K562 (cell line): Measurements from ENCODE around the gene IMMP2L. TPM values are rescaled to one million over a fixed set of nuclear protein-coding genes. Genes with fewer than 3 reads are reported as not detected.
"Not testable (repeated sequence)": the region's sequence is repeated elsewhere in the genome, so short reads cannot be mapped to it uniquely, and the experiment has no call there.

Experiments used
- ATAC-seq: fragments of 200-7000 bp; cut with Tn5 transposase; 3 replicates; pipeline ENCODE4 v1.9.1; 2020; ENCODE audit warnings: moderate library complexity
- BruUV-seq: library from RNA; stranded (reverse); fragments of 400-500 nt; replicated peaks from 2 replicates; lab custom pipeline; 2021; lab: Mats Ljungman, UMichigan
- CTCF ChIA-PET: fragments of 300-600 bp; formaldehyde crosslinking; extraction: SDS; loops from one replicate; lab custom pipeline; 2021; ENCODE audit warnings: low intra/inter-chr PET ratio; lab: Yijun Ruan, JAX
- POLR2A ChIA-PET: fragments of 300-600, 350-650 bp; sonication (Branson Sonifier 250); formaldehyde crosslinking; extraction: SDS; loops from one replicate; lab custom pipeline; 2021; ENCODE audit warnings: antibody characterized with exemption, inconsistent platforms; lab: Yijun Ruan, JAX
- DNase-seq, 4 experiments: peaks; one replicate each; pipeline versions ENCODE4 v3.0.0 to v3.0.0-alpha.2; 2011 to 2018; ENCODE audit warnings: low spot score in 3 of 4, mixed read lengths in 3 of 4; ENCODE audit errors: extremely low read depth in 1 of 4
- FAIRE-seq: peaks from 2 replicates; lab custom pipeline; 2011; peaks lifted over from hg19 to GRCh38; lab: Jason Lieb, UNC
- H2AFZ ChIP-seq: 2 replicates; pipeline ENCODE4 v1.6.0; 2011; ENCODE audit warnings: low read depth, low read length, control low read depth, inconsistent platforms
- H3K27ac ChIP-seq: fragments of 200-600 bp; 3 replicates; pipeline ENCODE4 v1.8.0; 2011; ENCODE audit warnings: low read depth, mild to moderate bottlenecking, control low read depth, inconsistent platforms, low read length, moderate library complexity, mixed read lengths; ENCODE audit errors: extremely low read depth
- H3K27me3 ChIP-seq, 2 experiments: fragments of 300-600 bp in 1 of 2; 2 replicates in 1 of 2; 3 replicates in 1 of 2; pipeline versions ENCODE4 v1.6.0 to v1.8.0; 2011; ENCODE audit warnings: inconsistent platforms in 2 of 2, low read length in 2 of 2, mild to moderate bottlenecking in 1 of 2, mixed read lengths in 1 of 2, moderate library complexity in 1 of 2; ENCODE audit not compliant: control insufficient read depth in 2 of 2, insufficient read depth in 2 of 2
- H3K36me3 ChIP-seq: fragments of 300-600 bp; 3 replicates; pipeline ENCODE4 v1.8.0; 2011; ENCODE audit warnings: mild to moderate bottlenecking, low read length, inconsistent platforms; ENCODE audit not compliant: control insufficient read depth, insufficient read depth
- H3K4me1 ChIP-seq, 2 experiments: fragments of 200-600 bp in 1 of 2; replicated peaks in 1 of 2; 2 replicates in 1 of 2; 3 replicates in 1 of 2; pipeline versions ENCODE4 v1.5.1 to v1.8.0; 2011; ENCODE audit warnings: inconsistent platforms in 2 of 2, low read length in 2 of 2, mild to moderate bottlenecking in 1 of 2, mixed read lengths in 1 of 2, moderate library complexity in 1 of 2; ENCODE audit not compliant: control insufficient read depth in 2 of 2, insufficient read depth in 2 of 2
- H3K4me2 ChIP-seq: 2 replicates; pipeline ENCODE4 v1.6.1; 2011; ENCODE audit warnings: low read length, control low read depth, inconsistent platforms, mixed read lengths; ENCODE audit not compliant: insufficient read depth
- H3K4me3 ChIP-seq: fragments of 200-600 bp; sonication (generic), shearing (Covaris generic); 2 replicates; pipeline ENCODE4 v1.5.1; 2016; ENCODE audit warnings: control low read depth, inconsistent platforms
- H3K79me2 ChIP-seq: fragments of 200-600 bp; 3 replicates; pipeline ENCODE4 v1.8.0; 2011; ENCODE audit warnings: low read length, inconsistent platforms; ENCODE audit not compliant: control insufficient read depth, insufficient read depth
- H3K9ac ChIP-seq, 2 experiments: 2 replicates each; pipeline versions ENCODE4 v1.6.0 to v1.6.1; 2011; ENCODE audit warnings: low read depth in 2 of 2, low read length in 2 of 2, control low read depth in 1 of 2, inconsistent platforms in 1 of 2, mild to moderate bottlenecking in 1 of 2, mixed read lengths in 1 of 2; ENCODE audit not compliant: insufficient read depth in 1 of 2
- H3K9me1 ChIP-seq: one replicate; pipeline ENCODE4 v1.6.0; 2011; ENCODE audit warnings: inconsistent platforms, mild to moderate bottlenecking, low read length, moderate library complexity; ENCODE audit not compliant: control insufficient read depth, insufficient read depth
- H3K9me3 ChIP-seq: replicated peaks from 2 replicates; pipeline ENCODE4 v1.5.1; 2011; ENCODE audit warnings: low read depth, low read length, inconsistent platforms; ENCODE audit not compliant: control insufficient read depth, insufficient read depth
- H4K20me1 ChIP-seq: replicated peaks from 2 replicates; pipeline ENCODE4 v1.6.1; 2011; ENCODE audit warnings: low read length, inconsistent platforms, mixed read lengths; ENCODE audit not compliant: control insufficient read depth, insufficient read depth
- E2F8 ChIP-seq: fragments of 450-650 bp; IDR thresholded peaks from 2 replicates; pipeline ENCODE4 v1.7.1; 2018; ENCODE audit warnings: mild to moderate bottlenecking, low read depth; ENCODE audit not compliant: partially characterized antibody
- ERF ChIP-seq: fragments of 450-650 bp; formaldehyde crosslinking; IDR thresholded peaks from 2 replicates; pipeline ENCODE4 v1.4.0; 2020; ENCODE audit warnings: mild to moderate bottlenecking, mixed read lengths
- SOX6 ChIP-seq: fragments of 450-650 bp; IDR thresholded peaks from 2 replicates; pipeline ENCODE4 v1.6.1; 2014; ENCODE audit warnings: mild to moderate bottlenecking
- STAT5B ChIP-seq: fragments of 250-450 bp; sonication (Bioruptor Pico); IDR thresholded peaks from 2 replicates; pipeline ENCODE4 v1.8.0; 2021; ENCODE audit warnings: mild to moderate bottlenecking, inconsistent platforms
- WGBS: fragments of 100-300 bp; shearing (Covaris generic); methylation state at CpG from one replicate; pipeline ENCODE4 v1.1.6; 2016; ENCODE audit warnings: low coverage, mixed read lengths; ENCODE audit not compliant: insufficient coverage; ENCODE audit errors: missing lambda C conversion rate; 5-methylcytosine and 5-hydroxymethylcytosine counted together
- in situ Hi-C: fragments of 300-500 bp; cut with MboI; formaldehyde crosslinking; loops from 4 replicates; pipeline ENCODE4 v1.15.0; 2018; ENCODE audit warnings: inconsistent platforms, mixed read lengths
- intact Hi-C: fragments of 100-400 bp; cut with micrococcal nuclease; formaldehyde crosslinking; loops from 2 replicates; pipeline ENCODE4 v1.14.2; 2022
- polyA plus RNA-seq, 8 experiments: library from polyadenylated mRNA; depleted of rRNA in 4 of 8; stranded (reverse) in 5 of 8; unstranded in 3 of 8; fragments of >200 nt; fragmentation: Nextera tagmentation in 2 of 8; fragmentation: Illumina TruSeq in 1 of 8; extraction: Ambion mirVana in 2 of 8; extraction: Trizol in 1 of 8; gene quantifications; 2 replicates each; pipeline versions ENCODE4 v1.2.1 to v1.2.3, GENCODE V29; 2011 to 2014; ENCODE audit warnings: inconsistent platforms in 1 of 8, missing spikeins in 1 of 8
- total RNA-seq, 7 experiments: library from RNA; depleted of rRNA in 6 of 7; stranded (reverse); fragments of >200 nt in 6 of 7; fragmentation: Illumina TruSeq in 2 of 7; extraction: Trizol in 2 of 7; gene quantifications; 2 replicates each; pipeline versions ENCODE4 v1.2.1 to v1.2.3, GENCODE V29; 2011 to 2021; ENCODE audit warnings: low replicate concordance in 1 of 7

Gene IMMP2L
- total and polyA plus RNA-seq, 9 of the 15 experiments (the other 6 are each of a cell fraction or from before 2014, with no cell fraction given) = 29.7 to 116 (median 53.0) TPM

- TF ChIP-seq E2F8 (peak; percentile 50), SOX6 (peak; percentile 32; the same call in 1 of the 2 replicates), ERF (CRISPR knock-in tag) (no peak; the same call in none of the 2 replicates), STAT5B (no peak)
These were observed at the start of gene IMMP2L (continued) for GRCh38 chr7:111561904-111562732.

GRCh38 chr7:111609483-111610254, 47.4 kb upstream of the IMMP2L start:
- H3K27me3 ChIP-seq, H3K4me1 ChIP-seq, BruUV-seq, POLR2A ChIA-PET, H3K9me3 ChIP-seq, DNase-seq, H2AFZ ChIP-seq, H3K9me1 ChIP-seq, H3K27ac ChIP-seq, intact Hi-C loops, H4K20me1 ChIP-seq, H3K4me2 ChIP-seq, ATAC-seq, CTCF ChIA-PET, FAIRE-seq, in situ Hi-C loops, H3K9ac ChIP-seq, H3K79me2 ChIP-seq, H3K4me3 ChIP-seq, H3K36me3 ChIP-seq: not testable (repeated sequence)
- 33% methylated on average over 33 of the region's 58 CpGs for WGBS
